Measurements from ENCODE around the gene CEP44.
"Not testable (repeated sequence)": the region's sequence is repeated elsewhere in the genome, so short reads cannot be mapped to it uniquely, and the experiment has no call there.

CEP44 gene

DNA sequence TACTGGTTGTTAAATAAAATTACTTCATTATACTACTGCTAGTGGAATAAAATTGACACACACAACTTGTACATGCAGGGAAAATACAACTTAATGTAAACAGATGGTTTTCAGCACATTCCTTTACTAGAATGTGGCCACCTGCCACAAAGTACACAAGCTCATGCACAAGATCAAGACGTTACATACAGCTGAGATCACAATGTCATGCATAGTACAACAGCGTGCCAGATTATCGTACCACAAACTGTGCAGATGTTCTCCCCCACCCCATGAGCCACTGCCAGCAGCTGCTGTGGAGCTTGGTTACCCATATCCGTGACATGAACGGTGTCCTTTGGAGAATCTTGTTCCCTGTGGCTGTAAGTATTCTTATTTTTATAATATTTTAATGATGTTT, 27.9 kb upstream of the CEP44 start:
- Histone ChIP-seq H3K36me3 (ENCODE audit: low read depth) (peaks cover 14% of the 10 kb centered on the region), H3K27me3 (ENCODE audit: insufficient read depth, poor library complexity, severe bottlenecking) (no peaks in the 10 kb centered on the region), H3K4me1 (ENCODE audit: insufficient read depth, poor library complexity, severe bottlenecking) (peaks cover 6% of the 10 kb centered on the region), H3K9me3 (ENCODE audit: severe bottlenecking) (no peaks in the 10 kb centered on the region), H3K4me3 (ENCODE audit: severe bottlenecking) (no peak overlapping the region), H3K27ac (ENCODE audit: poor library complexity, severe bottlenecking) (no peak overlapping the region)
- DNase-seq (ENCODE audit: low spot score) (no peak), ATAC-seq (ENCODE audit: low read depth) (no peak)
- no peak for TF ChIP-seq CTCF (IDR thresholded peaks at IDR 0.05; ENCODE audit: poor library complexity, severe bottlenecking)

DNA sequence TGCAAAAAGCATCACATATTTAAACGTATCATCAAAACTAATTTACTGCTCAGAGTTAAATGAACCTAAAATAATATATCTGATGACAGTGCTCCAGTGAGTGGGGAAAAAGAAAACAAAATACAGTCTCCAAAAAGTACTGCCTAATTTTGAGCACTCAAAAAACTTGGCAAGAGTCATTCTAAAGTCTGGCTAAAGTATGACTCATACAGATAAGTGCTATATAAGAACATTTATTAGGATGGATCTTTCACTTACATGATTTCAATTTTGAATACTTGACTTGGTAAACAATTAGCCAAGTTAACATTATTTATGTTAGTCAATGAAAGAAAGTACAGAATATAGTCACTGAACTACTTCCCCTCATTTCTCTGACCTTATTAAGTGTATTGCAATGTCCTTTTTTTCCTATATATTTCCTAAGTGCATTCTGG, 27.4 kb upstream of the CEP44 start:
- Histone ChIP-seq H3K36me3 (ENCODE audit: low read depth) (peaks cover 16% of the 10 kb centered on the region), H3K4me1 (ENCODE audit: insufficient read depth, poor library complexity, severe bottlenecking) (peaks cover 6% of the 10 kb centered on the region), H3K27me3 (ENCODE audit: insufficient read depth, poor library complexity, severe bottlenecking) (no peaks in the 10 kb centered on the region), H3K27ac (ENCODE audit: poor library complexity, severe bottlenecking) (no peak overlapping the region), H3K9me3 (ENCODE audit: severe bottlenecking) (no peaks in the 10 kb centered on the region), H3K4me3 (ENCODE audit: severe bottlenecking) (no peak overlapping the region)
- ATAC-seq (ENCODE audit: low read depth): peak; percentile 41; the same call in 1 of the 3 replicates
- no peak for TF ChIP-seq CTCF (IDR thresholded peaks at IDR 0.05; ENCODE audit: poor library complexity, severe bottlenecking)
- no peak for DNase-seq (ENCODE audit: low spot score)

DNA sequence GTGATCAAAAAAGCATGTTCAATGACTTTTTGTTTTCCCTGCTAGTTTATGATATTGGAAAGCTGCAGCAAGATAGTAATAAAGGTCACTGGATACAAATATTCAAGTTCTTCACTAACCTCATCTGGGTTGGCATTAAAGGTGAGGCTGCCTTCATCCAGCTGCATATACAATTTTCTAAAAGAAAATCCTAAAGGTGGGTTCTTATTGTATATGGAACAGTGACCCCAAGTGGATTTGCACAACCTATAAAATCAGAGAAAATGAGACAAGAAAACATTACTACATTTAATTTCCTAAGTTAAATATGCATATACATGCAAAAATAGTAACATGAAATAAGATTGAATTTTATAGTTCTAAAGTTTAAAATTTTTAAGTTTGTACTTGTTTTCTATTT, 24.1 kb upstream of the CEP44 start:
- DNase-seq (ENCODE audit: low spot score) (no peak), ATAC-seq (ENCODE audit: low read depth) (no peak)
- Histone ChIP-seq H3K9me3 (ENCODE audit: severe bottlenecking) (no peaks in the 10 kb centered on the region), H3K27ac (ENCODE audit: poor library complexity, severe bottlenecking) (no peak overlapping the region), H3K27me3 (ENCODE audit: insufficient read depth, poor library complexity, severe bottlenecking) (no peaks in the 10 kb centered on the region), H3K36me3 (ENCODE audit: low read depth) (peaks cover 23% of the 10 kb centered on the region), H3K4me3 (ENCODE audit: severe bottlenecking) (no peak overlapping the region), H3K4me1 (ENCODE audit: insufficient read depth, poor library complexity, severe bottlenecking) (peaks cover 6% of the 10 kb centered on the region)
- TF ChIP-seq CTCF (IDR thresholded peaks at IDR 0.05; ENCODE audit: poor library complexity, severe bottlenecking): peak; percentile 21

GRCh38 chr4:174260099-174260498, 23.6 kb upstream of the CEP44 start:
- no peak for DNase-seq (ENCODE audit: low spot score)
- H3K4me1 ChIP-seq (ENCODE audit: insufficient read depth, poor library complexity, severe bottlenecking): peaks cover 6% of the 10 kb centered on the region
- H3K9me3 ChIP-seq (ENCODE audit: severe bottlenecking): no peaks in the 10 kb centered on the region
- no peak overlapping the region for H3K27ac ChIP-seq (ENCODE audit: poor library complexity, severe bottlenecking)
- H3K4me3 ChIP-seq (ENCODE audit: severe bottlenecking): no peak overlapping the region
- peak; percentile 86 for ATAC-seq (ENCODE audit: low read depth)
- H3K36me3 ChIP-seq (ENCODE audit: low read depth): peaks cover 23% of the 10 kb centered on the region
- no peaks in the 10 kb centered on the region for H3K27me3 ChIP-seq (ENCODE audit: insufficient read depth, poor library complexity, severe bottlenecking)
- TF ChIP-seq CTCF (IDR thresholded peaks at IDR 0.05; ENCODE audit: poor library complexity, severe bottlenecking): no peak

DNA sequence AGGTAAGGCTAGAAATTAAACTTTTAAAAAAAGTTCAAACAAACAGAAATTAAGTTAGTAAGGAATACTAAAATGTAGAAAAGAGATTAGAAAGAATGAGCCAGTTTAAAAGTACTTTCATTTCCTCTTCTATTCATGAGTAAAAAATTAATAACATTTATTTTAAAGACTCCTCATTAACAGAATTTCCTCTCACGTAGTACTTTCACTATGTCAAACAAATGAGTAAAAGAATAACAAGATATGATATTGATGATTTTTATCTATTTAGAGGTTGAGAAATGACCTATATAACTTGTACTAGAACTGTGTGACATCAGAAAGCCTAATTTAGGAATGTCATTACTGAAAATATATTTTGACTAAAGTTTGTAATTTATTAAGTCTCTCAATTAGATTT, 22.3 kb upstream of the CEP44 start:
- H3K9me3 ChIP-seq (ENCODE audit: severe bottlenecking); H3K27me3 ChIP-seq (ENCODE audit: insufficient read depth, poor library complexity, severe bottlenecking); H3K27ac ChIP-seq (ENCODE audit: poor library complexity, severe bottlenecking); H3K4me3 ChIP-seq (ENCODE audit: severe bottlenecking); H3K4me1 ChIP-seq (ENCODE audit: insufficient read depth, poor library complexity, severe bottlenecking); DNase-seq (ENCODE audit: low spot score); ATAC-seq (ENCODE audit: low read depth): not testable (repeated sequence)
- peaks cover 23% of the 10 kb centered on the region for H3K36me3 ChIP-seq (ENCODE audit: low read depth)

Data from RWPE2 (cell line).